ENCODE results near the gene S1PR5.

- TF ChIP-seq CTCF (IDR thresholded peaks at IDR 0.05) (no peak), POLR2A (IDR thresholded peaks at IDR 0.05) (no peak)
These were observed 17.0 kb downstream of the S1PR5 start for GRCh38 chr19:10500247-10500592.

All from uterus (tissue), 2 donors.